ENCODE data around the gene B3GNT8. TPM values are rescaled to one million over a fixed set of nuclear protein-coding genes. Genes with fewer than 3 reads are reported as not detected.

B3GNT8 gene, protein sequence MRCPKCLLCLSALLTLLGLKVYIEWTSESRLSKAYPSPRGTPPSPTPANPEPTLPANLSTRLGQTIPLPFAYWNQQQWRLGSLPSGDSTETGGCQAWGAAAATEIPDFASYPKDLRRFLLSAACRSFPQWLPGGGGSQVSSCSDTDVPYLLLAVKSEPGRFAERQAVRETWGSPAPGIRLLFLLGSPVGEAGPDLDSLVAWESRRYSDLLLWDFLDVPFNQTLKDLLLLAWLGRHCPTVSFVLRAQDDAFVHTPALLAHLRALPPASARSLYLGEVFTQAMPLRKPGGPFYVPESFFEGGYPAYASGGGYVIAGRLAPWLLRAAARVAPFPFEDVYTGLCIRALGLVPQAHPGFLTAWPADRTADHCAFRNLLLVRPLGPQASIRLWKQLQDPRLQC
- 0.05 to 0.21 TPM (median 0.10 TPM) in 4 of 5 replicates, not detected in the other for total RNA-seq (2022; extraction: Qiagen RNA extraction)

DNA sequence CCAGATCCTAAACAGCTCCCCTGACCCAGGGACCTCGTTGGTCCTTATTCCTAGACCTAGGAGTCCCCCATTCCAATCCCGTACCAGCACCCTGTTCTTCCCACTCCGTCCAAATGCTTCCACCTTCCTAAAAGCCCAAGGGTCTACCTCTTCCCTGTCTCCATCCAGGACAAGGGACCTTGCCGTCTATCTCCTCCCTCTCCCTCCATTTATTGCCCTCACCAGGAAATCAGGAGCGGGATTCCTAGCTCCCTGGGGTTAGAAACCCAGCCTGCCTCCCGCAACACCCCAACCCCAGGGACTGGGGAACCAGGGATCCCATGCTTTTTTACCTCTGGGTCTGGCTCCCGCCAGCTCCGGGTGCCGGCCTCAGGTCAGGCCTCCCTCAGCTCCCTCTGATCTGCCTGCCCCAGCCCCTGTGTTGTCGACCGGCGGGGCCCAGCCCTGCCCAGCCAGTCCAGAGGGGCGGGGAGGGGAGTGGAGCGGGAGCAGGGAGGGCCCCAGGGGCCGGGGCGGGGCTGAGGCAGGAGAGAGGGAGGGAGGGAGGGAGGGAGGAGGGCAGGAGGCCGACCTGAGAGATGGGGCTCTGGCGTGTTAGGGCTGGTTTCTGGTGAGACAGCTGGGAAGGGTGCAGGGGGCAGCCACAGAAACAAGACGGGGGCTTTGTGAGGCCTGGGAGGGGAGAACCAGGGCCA lies at the start of gene B3GNT8:
Gene B3GNT8 (minus strand): TSS at position 423 of the 695 bp plus-strand sequence. CDS start 596 bp downstream, outside the sequence.

DNA sequence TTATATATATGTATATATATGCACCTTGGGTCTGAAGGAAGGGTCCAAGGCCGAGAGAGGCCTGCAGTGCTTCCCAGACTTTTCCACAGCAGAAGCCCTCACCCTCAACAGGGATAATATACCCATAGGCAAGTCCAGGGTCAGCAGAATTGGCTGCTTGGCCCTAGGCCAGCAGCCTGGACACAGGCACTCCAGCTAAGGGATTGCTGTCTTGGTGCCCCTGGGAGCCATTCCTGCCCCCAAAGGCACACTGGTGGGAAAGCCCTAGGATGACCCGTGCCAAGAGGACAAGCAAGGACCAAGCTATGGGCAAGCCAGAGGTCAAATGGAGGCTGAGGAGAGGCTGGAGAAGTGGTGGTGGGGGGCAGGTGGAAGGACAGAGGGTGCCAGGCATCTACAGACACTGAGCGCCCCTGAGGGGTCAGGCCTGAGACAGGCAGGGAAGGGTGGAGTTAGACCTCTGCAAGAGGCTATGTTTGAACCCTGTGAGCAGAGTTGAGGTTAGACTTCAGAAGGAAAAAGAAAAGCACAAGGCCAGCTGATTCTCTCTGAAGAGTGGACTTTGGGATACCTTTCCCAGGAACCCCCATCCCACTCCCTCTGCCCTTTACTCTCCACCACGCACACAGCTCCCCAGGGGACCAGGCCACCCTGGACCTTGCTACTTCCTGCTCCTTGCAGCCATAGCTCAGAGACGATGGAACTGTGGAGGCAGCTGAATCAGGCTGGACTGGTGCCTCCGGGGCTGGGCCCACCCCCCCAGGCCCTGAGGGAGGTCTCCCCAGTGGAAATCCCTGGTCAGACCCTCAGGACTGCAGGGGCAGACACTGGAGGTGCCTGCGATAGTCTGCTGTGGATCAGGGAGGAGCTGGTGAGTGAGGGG lies 15.5 kb upstream of the B3GNT8 start, which contains the start of gene ERICH4:
Gene ERICH4 (plus strand): TSS at position 684 of the 883 bp plus-strand sequence. CDS start 14 bp downstream, at position 698.

DNA sequence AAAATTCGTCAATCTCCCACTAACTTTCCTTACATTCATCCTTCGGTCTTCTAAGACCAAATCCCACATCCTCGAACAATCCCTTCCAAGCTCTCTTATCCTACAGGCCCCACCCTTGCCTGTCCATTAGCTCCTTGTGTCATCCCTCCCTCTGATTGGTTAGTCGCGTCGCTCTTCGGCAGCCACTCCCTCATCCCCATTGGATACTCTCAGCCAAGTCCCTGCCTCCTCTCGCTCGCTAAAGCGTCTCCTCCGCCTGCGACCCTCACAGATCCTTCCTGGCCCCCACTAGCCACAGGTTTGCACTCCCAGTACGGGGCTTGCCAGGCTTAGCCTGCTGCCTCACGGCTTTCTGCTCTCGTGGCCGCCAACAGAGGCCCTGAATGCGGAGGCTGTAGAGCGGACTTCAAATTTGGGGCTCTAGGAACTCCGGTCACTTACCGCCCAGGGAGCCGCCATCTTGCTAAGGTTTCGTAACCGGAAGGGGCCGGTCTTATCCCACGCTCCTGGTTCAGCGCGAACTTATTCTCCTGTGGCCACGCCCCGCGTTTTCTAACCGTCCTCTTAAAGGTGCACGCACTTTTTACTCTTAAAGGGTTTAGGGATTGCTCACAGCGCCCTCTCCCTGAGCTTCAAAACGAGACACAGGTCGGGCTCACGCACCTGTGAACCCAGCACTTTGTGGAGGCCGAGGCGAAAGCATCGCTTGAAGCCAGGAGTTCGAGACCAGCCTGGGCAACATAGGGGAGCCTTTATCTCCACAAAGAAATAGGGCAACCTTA lies 12.5 kb upstream of the B3GNT8 start, which contains the start of gene DMAC2:
Gene DMAC2 (minus strand): TSS at position 472 of the 782 bp plus-strand sequence. CDS start 13 bp downstream, at position 459.

DNA sequence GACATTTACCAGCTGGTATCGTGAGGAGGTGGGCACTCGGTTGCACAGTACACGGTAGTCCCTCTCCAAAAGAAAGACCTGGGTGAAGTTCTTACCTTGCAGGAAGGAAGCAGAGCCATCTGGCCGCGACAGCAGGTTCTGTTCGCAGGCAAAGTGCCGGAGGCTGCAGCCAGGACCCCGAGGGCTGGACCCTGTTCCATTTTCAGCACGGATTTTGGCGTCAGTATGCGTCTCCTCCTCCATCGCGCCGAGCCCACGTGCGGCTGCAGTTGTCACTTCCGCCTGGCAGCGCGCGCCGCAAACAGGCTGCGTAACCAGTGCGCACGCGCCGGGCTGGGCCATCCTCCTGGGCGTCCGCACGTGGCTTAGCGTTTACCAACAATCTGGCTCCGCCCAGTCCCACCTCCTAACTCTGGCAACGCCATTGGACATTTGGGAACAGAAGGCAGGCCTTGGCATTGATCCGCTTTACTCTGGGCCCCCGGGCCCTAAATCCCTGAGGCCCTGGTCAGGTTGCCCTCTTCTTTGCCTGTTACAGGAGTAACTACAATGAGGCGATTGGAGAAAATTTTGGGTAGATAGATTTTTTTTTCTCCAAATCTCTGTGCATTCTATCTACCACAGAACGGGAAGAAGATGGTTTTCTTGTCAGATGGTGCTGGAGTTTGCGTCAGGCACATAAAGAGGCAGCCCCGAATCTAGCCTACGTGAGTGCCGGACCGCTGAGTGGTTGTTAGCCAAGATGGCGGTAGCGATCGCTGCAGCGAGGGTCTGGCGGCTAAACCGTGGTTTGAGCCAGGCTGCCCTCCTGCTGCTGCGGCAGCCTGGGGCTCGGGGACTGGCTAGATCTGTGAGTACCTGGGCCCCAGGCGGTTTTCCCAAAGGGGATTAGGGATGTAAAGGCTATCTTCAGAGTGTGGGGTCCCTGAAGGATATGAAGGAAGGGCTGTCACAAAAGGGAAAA lies 29.8 kb downstream of the B3GNT8 start, which contains the start of the genes BCKDHA and EXOSC5:
Gene BCKDHA (plus strand): TSS at position 733 of the 964 bp plus-strand sequence. CDS start 10 bp downstream, at position 743.
Gene EXOSC5 (minus strand): TSS at position 274 of the 964 bp plus-strand sequence. CDS start 31 bp downstream, at position 243.

DNA sequence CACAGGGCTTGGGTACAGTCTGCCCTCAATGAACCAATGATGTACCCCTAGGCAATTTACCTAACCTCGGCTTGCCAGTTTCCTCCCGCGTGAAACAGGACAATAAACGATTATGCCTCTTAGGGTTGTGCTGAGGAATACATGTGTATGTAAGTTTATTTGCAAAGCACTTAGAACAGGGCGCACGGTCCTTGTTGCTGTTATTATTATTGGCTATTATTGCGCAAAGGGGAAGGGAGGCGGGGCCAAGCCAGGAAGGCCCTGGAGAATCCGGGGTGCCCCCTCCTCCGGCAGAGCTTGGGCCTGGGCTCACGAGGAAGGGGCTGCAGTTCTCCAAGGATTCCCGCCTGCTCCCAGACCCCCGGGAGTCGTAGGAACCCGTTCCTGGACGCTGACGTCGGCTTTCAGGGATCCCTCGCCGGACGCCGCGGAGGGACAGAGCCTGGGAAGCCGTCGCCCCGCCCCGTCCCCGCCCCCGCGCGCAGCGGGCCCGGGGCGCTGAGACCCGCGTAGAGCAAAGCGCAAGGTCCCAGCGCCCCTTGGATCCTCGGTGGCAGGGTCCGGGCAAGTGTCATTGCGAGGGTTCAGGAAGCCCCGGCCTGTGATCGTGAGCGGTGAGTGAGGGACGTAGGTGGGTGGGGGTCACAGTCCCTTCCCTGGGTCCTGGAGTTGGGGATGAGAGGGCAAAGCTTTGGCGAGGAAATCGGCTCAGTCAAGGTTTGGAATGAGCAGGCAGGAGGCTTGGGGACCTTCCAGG lies 50.8 kb downstream of the B3GNT8 start, which contains the start of gene TMEM91:
Gene TMEM91 (plus strand): TSS at position 293 of the 757 bp plus-strand sequence. CDS start 1,777 bp downstream, outside the sequence.

Other genes with a start within 250 kb of the B3GNT8 start
- gene CYP2S1, start 234.2 kb downstream of the B3GNT8 start, total RNA-seq (2022; extraction: Qiagen RNA extraction): 21.2 to 28.5 TPM (median 26.9 TPM) in 5 replicates
- gene AXL, start 208.2 kb downstream of the B3GNT8 start, total RNA-seq (2022; extraction: Qiagen RNA extraction): 127 to 146 TPM (median 136 TPM) in 5 replicates
- 284 to 314 TPM (median 312 TPM) in 5 replicates for gene HNRNPUL1, start 163.0 kb downstream of the B3GNT8 start, total RNA-seq (2022; extraction: Qiagen RNA extraction)
- gene CCDC97, start 117.2 kb downstream of the B3GNT8 start, total RNA-seq (2022; extraction: Qiagen RNA extraction): 34.0 to 47.5 TPM (median 42.6 TPM) in 5 replicates
- 126 to 159 TPM (median 154 TPM) in 5 replicates for gene TGFB1, start 73.5 kb downstream of the B3GNT8 start, total RNA-seq (2022; extraction: Qiagen RNA extraction)
- 25.1 to 33.2 TPM (median 32.2 TPM) in 5 replicates for gene B9D2, start 63.2 kb downstream of the B3GNT8 start, total RNA-seq (2022; extraction: Qiagen RNA extraction)
- gene TMEM91, start 50.8 kb downstream of the B3GNT8 start, total RNA-seq (2022; extraction: Qiagen RNA extraction): 3.2 to 4.6 TPM (median 4.2 TPM) in 5 replicates
- 75.7 to 110 TPM (median 102 TPM) in 5 replicates for gene EXOSC5, start 30.0 kb downstream of the B3GNT8 start, total RNA-seq (2022; extraction: Qiagen RNA extraction)
- 38.6 to 50.6 TPM (median 45.6 TPM) in 5 replicates for gene BCKDHA, start 29.6 kb downstream of the B3GNT8 start, total RNA-seq (2022; extraction: Qiagen RNA extraction)
- 104 to 118 TPM (median 106 TPM) in 5 replicates for gene DMAC2, start 12.5 kb upstream of the B3GNT8 start, total RNA-seq (2022; extraction: Qiagen RNA extraction)
- 0.09 TPM in 1 of 5 replicates, not detected in the others for gene ERICH4, start 15.8 kb upstream of the B3GNT8 start, total RNA-seq (2022; extraction: Qiagen RNA extraction)
- not detected in 5 replicates for gene CEACAM21, start 148.8 kb upstream of the B3GNT8 start, total RNA-seq (2022; extraction: Qiagen RNA extraction)
- gene CEACAM4, start 199.7 kb upstream of the B3GNT8 start, total RNA-seq (2022; extraction: Qiagen RNA extraction): not detected in 5 replicates